Coronary artery (tissue), 2 donors: Measurements from ENCODE around the gene ANO2.

Experiments
- DNase-seq: peaks from one replicate; pipeline ENCODE4 v3.0.0-alpha.2; 2017; ENCODE audit warnings: low spot score
- H3K27ac ChIP-seq, 2 donors: fragments of 200-600 bp; sonication (generic); one replicate each; pipeline ENCODE4 v1.5.1; 2016 to 2019
- H3K4me3 ChIP-seq: fragments of 200-600 bp; sonication (generic); 2 replicates; pipeline ENCODE4 v1.5.1; 2016; ENCODE audit warnings: mild to moderate bottlenecking, moderate library complexity
- TF ChIP-seq, protein P1 (sequence below): fragments of 200-600 bp; sonication (generic); IDR thresholded peaks from one replicate; pipeline ENCODE4 v1.5.1; 2019; ENCODE audit warnings: antibody characterized with exemption

Gene ANO2

DNA sequence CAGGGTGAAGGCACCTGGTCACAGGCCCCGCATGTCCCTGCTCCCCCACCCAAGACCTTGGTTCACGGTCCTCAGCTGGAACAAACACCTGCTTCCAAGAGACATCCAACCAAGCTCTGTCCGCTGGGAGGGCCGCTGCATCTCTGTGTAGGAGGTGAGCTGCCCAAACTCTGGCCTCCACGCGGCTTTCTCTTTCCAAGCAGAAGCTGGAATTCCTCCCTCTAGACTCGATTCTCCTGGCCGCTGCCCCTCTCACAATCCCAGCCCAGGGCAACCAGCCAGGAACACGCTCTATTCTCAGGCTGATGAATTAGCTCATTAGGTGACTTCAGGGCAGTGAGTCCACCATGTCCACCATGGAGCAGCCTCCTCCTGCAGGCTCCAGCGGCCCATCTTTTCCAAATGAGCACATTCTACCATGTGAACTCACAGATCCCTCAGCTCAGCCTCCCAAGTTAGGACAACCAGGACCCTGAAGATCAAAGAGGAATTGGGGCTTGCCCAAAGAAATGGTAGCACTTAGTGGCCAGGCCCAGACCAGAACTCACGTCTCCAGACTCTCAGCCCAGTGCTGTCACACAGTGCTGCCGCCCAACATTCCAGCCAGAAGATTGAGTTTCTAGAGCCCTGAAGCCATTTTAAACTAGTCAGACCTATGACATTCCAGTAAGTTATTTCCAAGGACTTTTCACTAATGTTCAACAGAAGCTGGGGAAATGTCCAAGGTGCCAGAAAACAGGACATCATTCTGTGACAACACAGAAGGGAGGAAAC lies 146.6 kb downstream of the ANO2 start:
- Histone ChIP-seq H3K4me3 (no peak overlapping the region), H3K27ac (no peak overlapping the region)
- DNase-seq, result peak; percentile 29
- TF ChIP-seq, protein P1, sequence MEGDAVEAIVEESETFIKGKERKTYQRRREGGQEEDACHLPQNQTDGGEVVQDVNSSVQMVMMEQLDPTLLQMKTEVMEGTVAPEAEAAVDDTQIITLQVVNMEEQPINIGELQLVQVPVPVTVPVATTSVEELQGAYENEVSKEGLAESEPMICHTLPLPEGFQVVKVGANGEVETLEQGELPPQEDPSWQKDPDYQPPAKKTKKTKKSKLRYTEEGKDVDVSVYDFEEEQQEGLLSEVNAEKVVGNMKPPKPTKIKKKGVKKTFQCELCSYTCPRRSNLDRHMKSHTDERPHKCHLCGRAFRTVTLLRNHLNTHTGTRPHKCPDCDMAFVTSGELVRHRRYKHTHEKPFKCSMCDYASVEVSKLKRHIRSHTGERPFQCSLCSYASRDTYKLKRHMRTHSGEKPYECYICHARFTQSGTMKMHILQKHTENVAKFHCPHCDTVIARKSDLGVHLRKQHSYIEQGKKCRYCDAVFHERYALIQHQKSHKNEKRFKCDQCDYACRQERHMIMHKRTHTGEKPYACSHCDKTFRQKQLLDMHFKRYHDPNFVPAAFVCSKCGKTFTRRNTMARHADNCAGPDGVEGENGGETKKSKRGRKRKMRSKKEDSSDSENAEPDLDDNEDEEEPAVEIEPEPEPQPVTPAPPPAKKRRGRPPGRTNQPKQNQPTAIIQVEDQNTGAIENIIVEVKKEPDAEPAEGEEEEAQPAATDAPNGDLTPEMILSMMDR, result no peak

DNA sequence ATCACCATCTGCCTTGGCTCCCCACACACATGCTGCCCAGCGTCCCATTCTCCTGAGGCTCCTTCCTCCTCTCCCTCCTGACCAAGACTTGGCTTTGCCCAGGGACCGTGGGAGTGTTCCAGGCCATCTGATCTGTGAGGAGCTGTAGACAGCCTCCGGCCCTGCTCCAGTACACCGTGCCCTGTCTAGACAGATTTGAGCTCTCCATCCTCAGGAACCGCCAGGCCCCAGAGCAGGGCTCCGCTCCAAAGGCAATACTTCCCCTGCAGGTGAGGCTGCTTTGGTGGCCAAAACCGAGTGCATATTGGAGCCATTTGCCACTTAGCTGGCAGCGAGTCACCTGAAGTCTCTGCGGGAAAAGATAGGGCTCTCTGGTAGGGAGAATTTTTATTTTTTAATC lies 147.4 kb downstream of the ANO2 start:
- H3K4me3 ChIP-seq, result no peak overlapping the region
- TF ChIP-seq, protein P1, result no peak
- no peak overlapping the region for H3K27ac ChIP-seq
- peak; percentile 55 for DNase-seq

DNA sequence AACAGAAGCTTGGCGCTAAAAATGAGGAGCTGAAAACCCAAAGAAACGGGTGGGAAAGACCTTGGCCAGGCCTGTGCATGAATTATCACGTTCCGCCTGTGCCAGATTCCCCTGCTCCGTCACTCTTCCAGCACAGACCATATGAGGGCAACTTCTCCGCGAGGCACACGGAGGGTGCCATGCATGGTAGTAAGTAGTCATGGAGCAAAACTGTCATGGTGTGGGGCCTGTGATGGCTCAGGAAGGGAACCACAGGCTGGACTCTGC lies 148.2 kb downstream of the ANO2 start:
- H3K4me3 ChIP-seq, result no peak overlapping the region
- TF ChIP-seq, protein P1, result no peak
- no peak overlapping the region for H3K27ac ChIP-seq
- no peak for DNase-seq

DNA sequence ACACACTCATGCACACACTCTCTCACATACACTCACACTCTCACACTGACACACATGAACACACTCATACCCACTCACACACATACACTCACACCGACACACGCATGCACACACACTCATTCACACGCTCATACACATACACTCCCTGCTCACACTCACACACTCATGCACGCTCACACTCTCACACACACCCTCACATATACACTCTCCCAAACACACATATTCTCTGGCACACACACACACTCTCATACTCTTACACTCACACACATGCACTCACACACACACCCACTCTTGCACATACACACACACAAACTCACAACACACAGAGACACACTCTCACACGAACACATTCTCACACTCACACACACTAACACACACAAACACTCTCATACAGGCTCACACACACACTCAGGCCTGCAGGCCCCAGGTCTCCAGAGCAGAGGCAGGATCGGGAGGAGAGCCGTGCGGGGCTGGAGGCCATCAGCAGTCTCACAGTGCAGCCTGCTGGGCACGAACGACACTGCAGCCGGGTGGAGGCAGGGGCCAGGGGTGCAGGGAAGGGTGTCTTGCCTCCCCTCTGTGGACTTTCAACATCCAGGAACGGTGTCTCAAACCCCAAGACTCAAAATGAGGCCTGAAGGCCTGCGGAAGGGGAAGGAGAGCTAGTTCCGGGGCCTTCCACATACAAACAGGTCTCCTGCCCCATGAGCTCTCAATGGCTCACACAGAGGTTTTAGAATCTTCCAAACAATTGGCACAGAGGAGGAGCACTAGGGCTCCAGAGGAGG lies 148.7 kb downstream of the ANO2 start:
- TF ChIP-seq, protein P1, result peak; percentile 48
- H3K4me3 ChIP-seq, result no peak overlapping the region
- no peak for DNase-seq
- no peak overlapping the region for H3K27ac ChIP-seq

DNA sequence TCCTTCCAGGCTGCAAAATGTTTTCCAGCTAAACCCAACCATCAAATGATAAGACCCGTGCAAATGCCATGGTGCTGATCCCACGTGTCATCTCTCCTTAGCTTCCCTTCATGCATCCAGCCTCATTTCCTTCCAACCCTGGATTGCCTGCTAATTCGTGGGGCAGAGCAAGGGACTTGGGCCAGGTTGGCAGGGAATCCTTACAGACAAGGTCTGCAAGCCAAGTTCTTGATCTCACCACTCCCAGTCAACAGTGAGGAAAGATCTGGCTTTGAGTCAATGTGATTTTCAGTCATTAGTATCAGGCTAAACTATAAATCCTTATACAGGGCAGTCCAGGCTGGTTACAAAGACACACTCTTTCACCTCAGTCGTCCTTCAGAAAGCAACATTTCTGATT lies 150.9 kb downstream of the ANO2 start:
- Histone ChIP-seq H3K4me3 (no peak overlapping the region), H3K27ac (no peak overlapping the region)
- DNase-seq, result peak; percentile 43
- TF ChIP-seq, protein P1, result no peak

DNA sequence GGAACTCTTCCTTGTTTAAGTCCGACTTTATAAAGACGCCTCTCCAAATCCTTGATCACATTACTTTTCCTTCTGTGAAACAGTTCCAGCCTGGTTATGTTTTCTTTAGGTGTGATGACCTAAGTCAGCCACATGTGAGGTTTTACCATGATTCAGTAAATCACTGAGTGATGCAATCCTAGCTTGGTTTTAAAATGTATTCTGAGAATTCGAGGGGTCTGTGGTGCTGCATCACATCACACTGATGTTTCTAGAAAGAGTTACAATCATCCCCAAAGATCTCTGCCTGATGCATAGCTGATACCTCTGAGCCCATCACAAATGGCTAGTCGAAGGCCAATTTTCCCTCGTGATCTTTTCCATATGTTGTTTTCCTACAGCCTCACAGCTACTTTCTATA lies 152.7 kb downstream of the ANO2 start:
- DNase-seq, result peak; percentile 11
- Histone ChIP-seq H3K27ac (no peak overlapping the region), H3K4me3 (no peak overlapping the region)
- TF ChIP-seq, protein P1, result no peak
